ENCODE results near the gene DPYSL5. TPM values are rescaled to one million over a fixed set of nuclear protein-coding genes. Genes with fewer than 3 reads are reported as not detected.

DPYSL5 gene
- total and polyA plus RNA-seq, 2 of the 8 experiments (the other 6 are each of a cell fraction or from before 2014, with no cell fraction given): 11.9 to 16.4 TPM

- Histone ChIP-seq H2AFZ (ENCODE audit: low read length) (no peak overlapping the region), H4K91ac (replicated peaks; ENCODE audit: insufficient read length, low read length) (no peak overlapping the region), H3K27me3 (replicated peaks in 1 of 4; ENCODE audit: control insufficient read depth in 3 of 4, extremely low read depth in 1 of 4, insufficient read depth in 3 of 4, low read length in 3 of 4) (peaks cover 0 to 2% (median 0%) of the 10 kb centered on the region in 4 experiments; a peak in 1 of 7 replicates), H4K8ac (ENCODE audit: extremely low read depth, insufficient read depth, low read length) (no peak overlapping the region), H3K27ac (ENCODE audit: low read depth, low read length) (no peak overlapping the region), H3K4me3 (ENCODE audit: extremely low read depth in 1 of 4, insufficient read depth in 2 of 4, low read depth in 3 of 4, low read length in 4 of 4) (no peak overlapping the region), H3K14ac (ENCODE audit: insufficient read length) (no peak overlapping the region), H3K23me2 (ENCODE audit: low read depth, low read length) (no peaks in the 10 kb centered on the region), H3K18ac (ENCODE audit: extremely low read depth, low read length) (no peak overlapping the region), H3K23ac (ENCODE audit: insufficient read length) (no peak overlapping the region), H2BK120ac (replicated peaks; ENCODE audit: low read depth, low read length) (no peak overlapping the region), H4K5ac (ENCODE audit: insufficient read length, low read depth, low read length) (no peak overlapping the region), H3K4me2 (ENCODE audit: insufficient read depth in 1 of 2, low read depth in 2 of 2, low read length in 2 of 2) (no peak overlapping the region), H2BK20ac (ENCODE audit: low read length) (no peak overlapping the region), H2BK12ac (ENCODE audit: low read depth, low read length) (no peak overlapping the region), H3K9ac (replicated peaks in 1 of 4; ENCODE audit: extremely low read depth in 1 of 4, low read depth in 3 of 4, low read length in 3 of 4) (no peak overlapping the region), H3K79me1 (ENCODE audit: low read depth, low read length) (no peaks in the 10 kb centered on the region), H3K79me2 (ENCODE audit: control insufficient read depth in 1 of 2, insufficient read depth in 2 of 2, low read length in 2 of 2) (no peaks in the 10 kb centered on the region), H2AK5ac (ENCODE audit: low read depth, low read length) (no peak overlapping the region), H3K4ac (replicated peaks; ENCODE audit: insufficient read length, low read depth, low read length) (no peak overlapping the region), H2BK5ac (ENCODE audit: low read depth, low read length) (no peak overlapping the region), H3K4me1 (replicated peaks in 1 of 4; ENCODE audit: control insufficient read depth in 3 of 4, insufficient read depth in 4 of 4, low read length in 3 of 4) (no peaks in the 10 kb centered on the region), H3K36me3 (ENCODE audit: control insufficient read depth in 2 of 4, insufficient read depth in 4 of 4, low read length in 3 of 4) (no peaks in the 10 kb centered on the region), H3K56ac (replicated peaks; ENCODE audit: insufficient read length, low read depth, low read length) (no peak overlapping the region), H4K20me1 (replicated peaks in 1 of 2; ENCODE audit: control insufficient read depth in 1 of 2, insufficient read depth in 2 of 2, low read length in 2 of 2) (peaks cover 11 to 13% of the 10 kb centered on the region in 2 experiments), H3K9me3 (ENCODE audit: insufficient read depth in 2 of 2, low read depth in 1 of 2, low read length in 1 of 2) (no peaks in the 10 kb centered on the region), H2BK15ac (ENCODE audit: low read length) (no peak overlapping the region)
- POLR2A ChIA-PET (ENCODE audit: partially characterized antibody): interaction anchor here (0.8 kb wide), 1 partner anchor 11 kb away, joined by 4 read pairs; no protein-coding TSS in a partner anchor
- CTCF ChIA-PET (ENCODE audit: partially characterized antibody): interaction anchor here (0.9 to 4.6 kb wide), 4 partner anchors 9 to 63 kb away, joined by 4 to 16 read pairs (median 10); no protein-coding TSS in a partner anchor
- TF ChIP-seq TAF1 (IDR thresholded peaks at IDR 0.05; ENCODE audit: low read depth, low read length): no peak
- no peak for TF ChIP-seq RXRA (IDR thresholded peaks at IDR 0.05; ENCODE audit: insufficient read depth, low read depth, low read length)
- TF ChIP-seq SP1 (IDR thresholded peaks at IDR 0.05; ENCODE audit: low read depth, low read length): no peak
- TF ChIP-seq CTBP2 (IDR thresholded peaks at IDR 0.05; ENCODE audit: borderline replicate concordance, insufficient read depth, insufficient read length, low read length): no peak
- no peak for TF ChIP-seq NRF1 (IDR thresholded peaks at IDR 0.05; ENCODE audit: low read depth, low read length)
- no peak for TF ChIP-seq SIN3A (conservative IDR thresholded peaks at IDR 0.05 in 1 of 2, IDR thresholded peaks at IDR 0.05 in 1 of 2; ENCODE audit: low read depth in 1 of 2, low read length in 2 of 2)
- TF ChIP-seq POLR2A (IDR thresholded peaks at IDR 0.05; ENCODE audit: control extremely low read depth in 1 of 2, low read depth in 2 of 2, low read length in 2 of 2): no peak
- TF ChIP-seq EGR1 (IDR thresholded peaks at IDR 0.05; ENCODE audit: borderline replicate concordance, low read depth, low read length): no peak
- no peak for TF ChIP-seq YY1 (IDR thresholded peaks at IDR 0.05; ENCODE audit: low read depth, low read length)
- TF ChIP-seq SIX5 (IDR thresholded peaks at IDR 0.05; ENCODE audit: low read depth, low read length): no peak
- WGBS, 2 experiments (ENCODE audit: extremely low coverage in 1 of 2, insufficient coverage in 1 of 2, insufficient read length in 1 of 2, insufficient replicate concordance in 2 of 2, low coverage in 1 of 2, low lambda C conversion rate in 2 of 2, missing lambda C conversion rate in 1 of 2): 94% methylated on average over 4 of the region's 4 CpGs; no CpG with 5 or more reads in 1 of the 2 experiments
- no peak for FAIRE-seq
- DNase-seq (ENCODE audit: low read depth in 1 of 2, low spot score in 2 of 2): no peak
Observed at GRCh38 chr2:26859622-26860021, 11.7 kb downstream of the DPYSL5 start.
